A673 (cell line): Measurements from ENCODE around the gene GRM5.

Source experiments
- EZH2 ChIP-seq: fragments of 200-600 bp; sonication (generic); IDR thresholded peaks from 2 replicates; pipeline ENCODE4 v1.6.1; 2017; ENCODE audit warnings: borderline replicate concordance, low read depth, mild to moderate bottlenecking, mixed read lengths, antibody characterized with exemption, low read length; ENCODE audit not compliant: poor library complexity, severe bottlenecking
- TF ChIP-seq, protein P1 (sequence below): fragments of 300-800, 200-600 bp; sonication (generic); conservative IDR thresholded peaks from 2 replicates; pipeline ENCODE4 v1.5.1; 2017; ENCODE audit warnings: low read depth, mild to moderate bottlenecking, antibody characterized with exemption, low read length, moderate library complexity, mixed read lengths

- TF ChIP-seq, protein P1, sequence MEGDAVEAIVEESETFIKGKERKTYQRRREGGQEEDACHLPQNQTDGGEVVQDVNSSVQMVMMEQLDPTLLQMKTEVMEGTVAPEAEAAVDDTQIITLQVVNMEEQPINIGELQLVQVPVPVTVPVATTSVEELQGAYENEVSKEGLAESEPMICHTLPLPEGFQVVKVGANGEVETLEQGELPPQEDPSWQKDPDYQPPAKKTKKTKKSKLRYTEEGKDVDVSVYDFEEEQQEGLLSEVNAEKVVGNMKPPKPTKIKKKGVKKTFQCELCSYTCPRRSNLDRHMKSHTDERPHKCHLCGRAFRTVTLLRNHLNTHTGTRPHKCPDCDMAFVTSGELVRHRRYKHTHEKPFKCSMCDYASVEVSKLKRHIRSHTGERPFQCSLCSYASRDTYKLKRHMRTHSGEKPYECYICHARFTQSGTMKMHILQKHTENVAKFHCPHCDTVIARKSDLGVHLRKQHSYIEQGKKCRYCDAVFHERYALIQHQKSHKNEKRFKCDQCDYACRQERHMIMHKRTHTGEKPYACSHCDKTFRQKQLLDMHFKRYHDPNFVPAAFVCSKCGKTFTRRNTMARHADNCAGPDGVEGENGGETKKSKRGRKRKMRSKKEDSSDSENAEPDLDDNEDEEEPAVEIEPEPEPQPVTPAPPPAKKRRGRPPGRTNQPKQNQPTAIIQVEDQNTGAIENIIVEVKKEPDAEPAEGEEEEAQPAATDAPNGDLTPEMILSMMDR, result no peak
- no peak for TF ChIP-seq EZH2
These were observed 368.6 kb downstream of the GRM5 start for GRCh38 chr11:88697139-88697538.
